CD4-positive, alpha-beta T cell treated with Interferon gamma for 1 hour (primary cell): ENCODE data around the gene NFIX.

Source experiments
- DNase-seq: peaks from one replicate; pipeline ENCODE4 v3.0.0-alpha.2; 2020

Gene NFIX

DNA sequence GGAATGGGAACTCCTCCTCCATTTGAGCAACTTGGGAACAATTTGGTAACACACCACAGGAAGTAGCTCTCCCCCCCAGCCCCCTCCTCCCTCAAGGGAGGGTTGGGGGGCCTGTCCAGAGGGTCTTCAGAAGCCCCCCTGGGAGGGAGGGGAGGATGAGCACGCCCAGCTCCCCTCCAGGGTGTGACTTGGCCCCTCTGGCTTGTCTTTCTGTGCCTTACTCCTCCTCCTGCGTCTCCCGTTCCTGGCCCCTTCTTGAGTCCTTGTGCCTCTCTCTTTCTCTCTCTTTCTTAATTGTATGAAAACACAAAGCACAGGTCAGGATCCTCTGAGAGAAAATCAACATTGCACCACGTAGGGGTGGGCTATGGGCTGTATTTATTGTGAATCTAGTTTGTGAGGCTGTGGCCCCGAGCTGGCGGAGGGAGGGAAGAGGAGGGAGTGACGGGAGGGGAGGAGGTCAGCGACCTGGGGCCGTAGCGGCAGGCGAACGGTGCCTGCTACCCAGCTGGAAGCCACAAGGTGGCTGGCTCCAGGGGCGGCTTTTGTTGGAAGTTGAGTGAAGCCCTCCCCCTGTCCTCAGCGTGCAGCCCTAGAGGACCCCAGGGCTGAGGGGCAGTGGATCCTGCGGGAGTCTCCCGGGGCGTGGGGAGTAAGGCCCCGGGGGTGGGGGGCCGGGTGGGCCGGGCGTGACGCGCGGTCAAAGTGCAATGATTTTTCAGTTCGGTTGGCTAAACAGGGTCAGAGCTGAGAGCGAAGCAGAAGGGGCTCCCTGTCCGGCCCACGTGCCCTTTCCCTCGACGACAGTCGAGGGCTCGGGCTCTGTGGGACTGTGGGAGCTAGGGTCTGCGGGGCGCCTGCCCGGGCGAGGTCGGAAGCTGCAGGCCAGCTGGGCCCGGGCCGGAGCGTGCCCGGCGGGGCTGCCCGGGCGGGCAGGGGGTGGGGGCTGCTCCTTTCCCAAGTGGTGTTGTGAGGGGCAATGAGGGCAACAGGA lies 101.0 kb downstream of the NFIX start:
- DNase-seq, result no peak

DNA sequence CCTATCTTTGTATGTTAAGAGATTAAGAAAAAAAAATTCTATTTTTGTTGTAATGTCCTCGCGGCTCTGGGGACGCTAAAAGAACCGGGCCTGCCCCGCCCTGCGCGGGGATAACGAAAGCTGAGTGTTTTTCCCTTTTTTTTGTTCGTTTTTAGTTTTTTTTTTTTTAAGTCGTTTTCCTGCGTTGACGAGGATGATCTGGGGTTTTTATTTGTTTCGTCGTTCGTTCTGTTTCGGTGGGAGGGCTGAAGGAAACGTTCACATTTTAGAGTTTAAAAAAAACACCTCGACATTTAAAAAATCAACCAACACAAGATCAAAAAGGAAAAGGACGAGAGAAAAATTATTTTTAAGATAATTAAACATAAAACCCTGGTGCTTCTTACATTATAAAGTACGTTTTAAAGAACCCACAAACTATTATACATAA lies 101.8 kb downstream of the NFIX start:
- no peak for DNase-seq

DNA sequence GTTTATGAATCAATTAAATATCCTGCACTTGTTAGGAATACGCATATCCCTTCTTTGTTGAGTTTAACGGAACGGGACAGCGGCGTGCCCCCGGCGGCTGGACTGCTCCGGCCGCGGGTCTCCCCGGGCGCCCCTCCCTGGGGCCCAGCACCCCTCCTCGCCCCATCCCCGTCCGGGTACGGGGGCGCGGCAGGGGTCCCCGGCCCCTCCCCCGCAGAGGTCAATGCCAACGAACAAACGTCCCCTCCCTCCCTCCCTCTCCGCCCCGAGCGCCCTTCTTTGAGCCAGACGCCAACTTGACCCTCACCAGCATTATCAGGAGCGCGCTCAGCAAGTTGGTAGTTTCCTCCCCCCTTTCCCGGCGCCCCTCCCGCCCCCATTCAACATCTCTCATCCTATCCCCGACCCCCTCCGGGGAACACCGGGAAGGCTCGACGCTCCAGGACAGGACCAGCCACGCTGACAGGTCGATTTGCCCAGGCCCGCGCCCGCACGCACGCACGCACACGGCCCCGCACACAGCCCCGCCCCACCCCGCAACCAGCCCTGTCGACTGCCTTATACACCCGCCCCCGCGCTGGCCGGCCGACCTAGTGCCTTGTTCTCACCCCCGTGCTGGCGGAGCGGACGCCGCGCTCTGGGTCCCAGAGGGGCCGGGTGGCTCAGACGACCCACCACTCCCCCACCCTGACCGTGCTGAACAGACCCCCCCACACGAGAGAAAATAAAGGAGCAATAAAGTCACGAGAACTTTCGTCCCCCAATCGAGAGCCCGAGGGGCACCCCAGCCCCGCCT lies 102.4 kb downstream of the NFIX start:
- no peak for DNase-seq

DNA sequence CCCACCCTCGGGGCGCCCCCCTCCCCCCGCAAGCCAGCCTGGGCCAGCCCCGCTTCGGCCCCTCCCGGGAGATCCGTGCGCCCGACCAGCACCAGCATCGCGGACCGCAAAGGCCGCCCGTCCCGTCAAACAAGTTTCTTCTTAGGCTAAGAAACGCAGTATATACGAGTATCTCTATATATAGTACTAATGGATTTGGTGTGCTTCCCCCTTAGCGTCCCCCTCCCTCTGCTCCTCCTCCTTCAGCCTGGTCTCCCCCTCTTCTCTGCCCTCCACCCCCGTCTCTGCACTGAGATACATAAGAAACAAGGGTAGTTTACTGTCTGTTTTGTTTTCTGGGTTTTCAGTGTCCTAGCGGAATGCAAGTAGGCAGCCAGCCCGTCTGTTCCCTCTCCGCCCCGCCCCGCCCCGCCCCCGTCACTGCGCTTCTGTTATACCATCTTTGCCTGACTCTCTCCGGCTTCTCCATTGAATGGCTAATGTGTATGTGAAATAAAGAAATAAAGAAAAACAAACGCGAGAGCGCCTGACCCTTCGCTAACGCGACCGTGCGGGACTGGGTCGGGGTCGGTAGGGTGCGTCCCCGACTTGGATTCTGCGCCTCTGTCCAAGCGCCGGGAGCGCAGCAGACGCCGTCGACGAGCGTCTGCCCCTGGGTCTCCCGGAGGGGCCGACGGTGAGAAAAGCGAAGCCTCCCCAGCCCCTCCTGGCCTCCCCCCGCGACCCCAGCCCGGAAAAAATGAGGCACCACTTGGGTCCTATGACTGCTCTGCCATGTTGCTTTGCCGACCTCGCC lies 103.2 kb downstream of the NFIX start:
- peak; percentile 54 for DNase-seq

DNA sequence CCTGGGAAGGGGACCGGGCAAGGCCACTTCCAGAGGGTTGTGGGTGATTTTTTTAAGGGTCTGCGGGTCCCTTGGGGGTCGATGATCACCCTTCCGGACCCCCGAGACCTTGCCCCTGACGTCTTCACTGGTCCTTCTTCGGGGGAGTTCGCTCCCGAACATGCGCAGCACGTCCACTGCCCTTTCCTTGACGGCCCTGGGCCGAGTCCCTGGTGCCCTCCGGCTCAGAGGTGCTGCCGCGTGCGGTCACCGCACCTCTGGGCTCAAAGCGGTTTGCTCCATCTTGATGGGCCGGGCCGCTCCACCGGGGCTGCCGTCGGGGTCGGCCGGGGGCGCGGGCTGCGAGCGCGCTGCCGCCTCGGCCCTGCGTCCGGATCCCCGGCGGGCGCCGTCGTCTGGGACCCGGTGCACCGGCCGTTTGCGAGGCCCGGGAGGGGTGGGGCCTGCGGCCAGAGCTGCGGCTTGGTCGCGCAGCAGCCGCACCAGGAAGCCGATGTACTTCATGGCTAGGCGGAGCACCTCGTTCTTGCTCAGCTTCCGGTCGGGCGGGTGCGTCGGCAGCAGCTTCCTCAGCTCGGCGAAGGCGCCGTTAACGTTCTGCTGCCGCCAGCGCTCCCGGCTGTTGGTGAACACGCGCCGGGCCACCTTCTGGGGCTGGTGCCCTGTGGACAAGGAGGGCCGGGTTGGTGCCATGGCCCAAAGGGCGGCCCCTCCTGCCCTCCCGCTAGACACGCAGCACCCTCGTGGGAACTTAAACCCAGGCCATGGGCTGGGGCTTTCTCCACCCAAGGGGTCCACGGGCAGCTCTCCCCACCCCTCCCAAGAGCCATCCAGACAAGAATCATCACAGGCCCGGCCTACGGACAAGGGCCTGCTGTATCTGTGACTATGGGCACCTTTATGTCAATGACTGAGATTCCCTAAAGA lies 104.1 kb downstream of the NFIX start:
- DNase-seq, result peak; percentile 84

DNA sequence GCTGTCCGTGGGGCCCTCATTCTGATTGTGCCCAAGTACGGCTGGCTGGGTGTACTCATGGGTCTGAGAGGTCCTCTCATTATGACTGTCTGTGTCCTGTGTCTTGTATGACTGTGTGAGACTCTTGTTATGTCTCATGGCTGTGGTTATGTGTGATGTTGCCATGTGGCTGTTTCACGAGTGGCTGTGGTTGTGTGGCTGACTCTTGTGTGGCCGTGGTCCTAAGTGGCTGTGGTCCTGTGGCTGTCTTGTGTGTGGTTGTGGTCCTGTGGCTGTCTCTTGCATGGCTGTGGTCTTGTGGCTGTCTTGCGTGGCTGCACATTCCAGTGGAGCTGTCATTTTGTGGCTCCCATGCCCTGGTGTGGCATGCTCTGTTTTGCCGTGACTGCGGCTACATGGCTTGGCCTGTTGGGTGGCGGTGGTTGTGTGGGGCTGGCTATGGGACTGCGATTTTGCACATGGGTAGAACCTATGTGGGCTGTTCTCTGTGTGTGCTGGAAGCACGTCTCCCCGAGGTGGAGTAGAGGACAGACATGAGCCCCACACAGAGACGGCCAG lies 104.8 kb downstream of the NFIX start:
- peak; percentile 78 for DNase-seq

DNA sequence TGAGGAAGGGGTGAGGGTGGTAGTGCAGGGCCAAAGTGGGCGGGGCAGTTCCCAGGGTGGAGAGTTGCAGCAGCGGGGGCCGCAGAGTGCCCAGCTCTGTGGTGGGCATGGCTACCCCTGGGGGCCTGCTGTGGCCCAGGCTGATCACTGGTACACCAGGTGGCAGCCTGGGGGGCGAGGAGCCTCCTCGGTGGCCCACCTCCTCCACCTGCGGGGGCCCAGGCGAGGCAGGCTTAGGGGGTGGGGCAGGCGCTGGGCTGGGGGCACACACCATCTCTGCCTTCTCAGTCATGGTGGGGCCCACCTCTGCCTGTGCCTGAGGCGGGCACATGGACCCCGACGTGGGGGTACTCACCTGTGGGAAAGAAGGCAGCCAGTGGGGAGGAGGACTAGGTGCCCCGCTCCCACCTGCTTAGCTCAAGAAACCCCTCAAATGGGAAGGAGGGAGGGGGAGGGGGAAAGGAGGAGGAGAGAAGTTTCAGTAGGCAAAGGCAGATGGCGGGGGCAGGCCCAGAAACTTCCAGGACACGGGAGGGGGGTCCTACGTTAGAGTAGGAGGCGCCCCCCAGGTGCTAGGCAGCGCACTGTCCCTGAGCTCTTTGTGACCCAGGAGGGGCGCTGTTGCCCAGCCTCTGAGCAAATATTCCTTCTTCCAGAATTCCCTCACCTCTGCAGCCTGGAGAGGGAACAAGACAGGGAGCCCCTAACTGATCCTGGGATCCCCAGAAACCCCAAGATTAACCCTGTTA lies 105.7 kb downstream of the NFIX start:
- no peak for DNase-seq

DNA sequence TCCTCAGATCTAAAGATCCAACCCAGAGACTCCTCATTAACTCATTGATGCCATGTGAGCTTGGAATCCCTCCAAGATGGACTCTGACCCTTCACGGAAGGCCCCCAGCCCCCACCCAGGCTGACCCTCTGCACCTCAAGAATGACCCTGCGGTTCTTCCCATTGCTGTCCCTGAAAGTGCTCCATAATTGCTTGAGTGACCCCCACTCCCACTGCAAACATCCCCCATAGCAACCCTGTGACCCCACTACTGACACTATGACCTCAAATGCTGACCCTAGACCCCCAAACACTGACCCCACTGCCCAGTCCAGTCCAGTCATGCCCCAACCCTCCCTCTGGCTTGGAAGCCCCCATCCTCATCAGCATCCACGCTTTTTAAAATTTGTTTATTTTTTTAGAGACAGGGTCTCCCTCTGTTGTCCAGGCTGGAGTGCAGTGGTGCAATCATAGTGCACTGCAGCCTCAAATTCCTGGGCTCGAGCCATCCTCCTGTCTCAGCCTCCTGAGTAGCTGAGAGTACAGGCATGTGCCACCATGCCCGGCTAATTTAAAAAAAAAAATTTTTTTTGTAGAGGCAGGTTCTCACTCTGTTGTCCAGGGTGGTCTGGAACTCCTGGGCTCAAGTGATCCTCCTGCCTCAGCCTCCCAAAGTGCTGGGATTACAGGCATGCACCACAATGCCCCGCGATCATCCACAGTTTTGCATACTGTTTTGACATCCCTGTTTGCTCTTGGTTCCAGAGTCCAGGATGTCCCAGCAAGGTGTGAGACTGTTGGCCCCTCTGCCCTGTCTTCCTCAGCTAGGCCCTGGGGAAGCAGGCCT lies 106.5 kb downstream of the NFIX start:
- DNase-seq, result no peak

DNA sequence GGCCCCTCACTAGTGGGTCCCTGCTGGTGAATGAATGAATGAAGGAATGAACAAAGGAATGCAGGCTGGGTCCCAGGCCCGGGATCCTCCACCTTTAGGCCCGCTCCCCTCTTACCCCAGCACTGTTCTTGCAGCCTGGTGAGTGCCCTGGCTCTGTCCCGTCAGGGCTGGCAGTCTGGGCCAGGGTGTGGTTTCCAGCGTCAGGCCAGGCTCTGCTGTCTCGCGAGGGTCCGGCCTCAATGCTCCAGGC lies 107.1 kb downstream of the NFIX start:
- DNase-seq, result no peak

DNA sequence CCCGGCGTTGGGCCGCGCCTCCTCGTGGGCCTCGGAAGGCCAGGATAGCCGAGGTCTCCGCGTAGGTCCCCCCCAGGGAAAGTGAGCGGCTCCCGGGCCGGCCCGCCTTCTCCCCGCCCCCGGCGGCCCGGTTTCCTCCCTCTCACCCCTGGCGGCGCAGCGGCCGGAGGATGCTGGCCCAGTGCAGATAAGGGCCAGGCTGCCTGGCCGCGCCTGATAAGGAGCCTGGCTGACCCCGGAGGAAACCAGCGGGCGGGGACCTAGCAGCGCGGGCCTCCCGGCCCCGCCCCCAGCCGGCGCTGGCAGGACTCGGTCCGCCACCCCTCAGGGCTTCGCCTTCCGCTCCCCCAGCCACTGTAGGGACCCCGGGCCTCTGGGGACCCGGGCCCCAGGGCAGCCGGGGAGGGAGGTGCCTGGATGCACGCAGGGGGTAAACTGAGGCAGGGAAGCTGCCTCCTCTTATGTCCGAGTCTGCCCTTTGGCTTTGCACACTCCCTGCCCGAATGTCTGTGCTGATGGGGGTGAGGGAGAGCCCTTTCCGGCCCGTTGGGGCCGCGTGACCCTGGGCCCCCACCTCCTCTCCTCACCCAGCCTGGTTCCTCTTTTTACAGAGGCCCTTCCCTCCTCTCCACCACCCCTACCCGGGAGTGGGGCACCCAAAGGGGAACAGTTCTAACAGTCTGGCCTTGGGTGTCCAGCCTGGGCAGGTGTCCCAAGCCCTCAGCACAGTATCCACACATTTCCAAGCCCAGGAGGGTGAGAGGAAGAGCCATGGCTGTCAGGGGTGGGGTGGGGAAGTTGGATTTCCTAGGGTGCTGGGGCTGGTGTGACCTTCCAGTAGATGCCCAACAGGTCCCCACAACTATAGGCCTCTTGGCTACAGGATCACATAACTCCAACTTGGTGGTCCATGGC lies 107.6 kb downstream of the NFIX start, which contains the start of gene LYL1:
Gene LYL1, minus strand, starts transcription at position 193 of the 915 bp plus-strand sequence. CDS start 1,687 bp downstream, outside the sequence.
- DNase-seq, result peak; percentile 72

DNA sequence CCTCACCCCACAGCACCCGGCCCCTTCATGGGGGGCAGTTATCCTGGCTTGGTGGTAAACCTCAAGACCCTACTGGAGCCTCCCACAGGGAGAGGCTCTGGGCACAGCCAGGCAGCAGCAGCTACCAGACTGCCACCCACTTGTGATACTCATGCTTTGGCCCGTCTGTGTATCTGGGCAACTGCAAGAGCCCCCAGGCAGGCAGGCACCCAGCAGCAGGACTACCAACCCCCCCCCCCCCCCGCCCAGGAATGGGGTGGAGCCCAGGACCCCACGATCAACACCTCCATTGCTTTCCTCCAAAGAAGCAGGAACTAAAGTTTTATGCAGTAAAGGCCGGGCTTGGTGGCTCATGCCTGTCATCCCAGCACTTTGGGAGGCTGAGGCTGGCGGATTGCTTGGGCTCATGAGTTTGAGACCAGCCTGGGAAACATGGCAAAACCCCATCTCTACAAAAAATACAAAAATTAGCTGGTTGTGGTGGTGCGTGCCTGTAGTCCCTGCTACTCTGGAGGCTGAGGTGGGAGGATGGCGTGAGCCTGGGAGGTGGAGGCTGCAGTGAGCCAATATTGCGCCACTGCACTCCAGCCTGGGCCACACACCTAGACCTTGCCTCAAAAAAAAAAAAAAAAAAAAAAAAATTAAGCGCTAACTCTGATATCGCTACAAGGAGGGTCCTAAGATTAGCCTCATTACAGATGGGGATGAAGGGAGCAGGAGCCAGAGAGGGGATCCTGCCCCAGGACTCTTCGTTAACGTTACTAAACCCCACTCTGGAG lies 108.5 kb downstream of the NFIX start:
- no peak for DNase-seq

DNA sequence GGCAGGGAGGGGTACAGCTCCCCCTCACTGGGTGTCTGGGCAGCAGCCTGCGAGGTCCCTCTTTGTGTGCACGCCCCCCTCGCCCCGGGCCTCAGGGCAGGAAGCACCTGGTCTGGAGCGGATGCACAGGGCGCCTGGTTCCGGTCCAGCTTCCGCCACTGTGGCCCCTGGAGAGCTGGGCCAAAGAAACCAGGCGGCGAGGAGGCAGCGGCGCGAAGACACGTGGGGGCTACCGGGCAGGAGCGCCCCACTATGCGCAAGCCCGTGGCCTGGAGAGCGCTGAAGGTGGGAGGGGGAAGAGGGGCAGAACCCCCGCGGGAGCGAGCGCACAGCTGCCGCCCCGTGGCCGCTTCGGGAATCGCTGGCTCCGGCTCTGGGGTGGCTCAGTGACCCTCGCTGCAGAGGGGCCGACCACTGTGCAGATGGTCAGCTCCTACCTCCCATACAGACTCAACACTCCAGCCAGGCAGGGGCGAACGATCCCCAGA lies 109.1 kb downstream of the NFIX start:
- DNase-seq, result peak; percentile 91

DNA sequence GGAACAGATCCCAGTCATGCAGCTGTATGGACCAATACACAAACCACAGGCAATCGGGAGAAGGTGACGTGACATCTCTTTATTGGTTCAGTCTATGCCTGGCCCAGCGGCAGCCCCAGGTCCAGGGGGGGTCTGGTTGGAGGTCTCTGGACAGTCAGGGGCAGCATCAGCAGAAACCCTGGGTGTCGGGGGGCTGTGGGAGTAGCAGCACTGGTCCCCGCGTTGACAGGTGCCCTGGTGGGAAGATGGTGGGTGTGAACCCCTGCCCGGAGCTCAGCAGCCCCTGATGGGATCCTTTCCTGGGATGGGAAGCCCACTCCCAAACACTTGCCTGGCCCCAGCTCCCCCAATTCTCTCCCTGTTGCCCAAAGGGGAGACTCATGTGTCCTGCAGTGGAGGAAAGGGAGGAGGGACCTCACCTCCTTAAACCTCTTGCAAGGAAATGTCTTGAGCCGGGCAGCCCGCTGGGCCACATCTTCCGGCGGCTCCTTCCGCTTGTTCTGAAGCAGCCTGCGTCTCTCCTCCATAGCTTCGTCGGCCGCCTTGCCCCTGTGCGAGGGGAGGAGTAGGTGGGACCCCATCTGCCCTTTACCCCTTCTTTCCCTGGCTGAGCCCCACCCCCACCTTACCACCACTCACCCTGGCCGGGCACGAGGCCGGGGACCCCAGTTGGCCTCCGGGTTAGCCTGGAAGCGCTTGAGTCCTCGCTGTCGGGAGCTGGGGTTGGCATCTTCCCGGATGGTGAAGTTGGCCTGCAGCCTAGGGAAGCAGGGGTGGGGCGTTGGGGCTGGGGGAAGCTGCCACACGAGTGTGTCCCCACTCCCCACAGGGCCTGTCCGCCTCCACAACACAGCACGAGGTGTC lies 109.8 kb downstream of the NFIX start:
- no peak for DNase-seq

DNA sequence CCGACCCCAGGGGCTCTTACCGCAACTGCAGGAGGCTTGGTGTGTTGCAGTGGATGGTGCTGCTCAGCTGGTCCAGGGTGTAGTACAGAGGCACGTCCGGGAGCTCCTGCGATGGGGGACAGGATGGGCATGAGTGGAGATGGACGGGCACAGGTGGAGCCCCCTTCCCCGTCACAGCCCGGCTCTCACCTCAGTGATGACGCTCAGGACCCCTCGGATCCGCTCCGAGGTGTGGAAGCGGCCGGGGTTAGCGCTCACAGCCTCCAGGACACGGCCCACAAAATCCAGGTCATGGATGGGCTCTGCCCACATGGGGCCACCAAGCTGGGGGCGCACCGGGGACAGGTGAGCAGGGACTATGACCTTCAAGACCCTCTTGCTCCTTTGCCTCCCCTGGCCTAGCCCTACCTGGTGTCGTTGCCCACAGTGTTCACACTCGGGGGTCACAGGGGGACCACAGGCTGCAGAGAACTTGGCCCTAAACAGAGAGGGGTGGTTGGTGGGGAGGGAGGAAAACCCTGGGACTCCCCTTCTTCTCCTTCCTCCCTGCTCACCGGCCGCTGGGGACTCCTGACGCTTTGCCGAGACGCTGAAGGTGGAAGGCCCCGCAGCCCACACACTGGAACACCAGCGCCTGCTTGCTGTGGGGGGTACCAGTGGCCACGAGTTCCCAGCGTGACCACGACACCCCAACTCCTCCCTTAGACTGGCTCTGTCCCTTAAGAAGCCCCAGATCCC lies 114.3 kb downstream of the NFIX start:
- no peak for DNase-seq

DNA sequence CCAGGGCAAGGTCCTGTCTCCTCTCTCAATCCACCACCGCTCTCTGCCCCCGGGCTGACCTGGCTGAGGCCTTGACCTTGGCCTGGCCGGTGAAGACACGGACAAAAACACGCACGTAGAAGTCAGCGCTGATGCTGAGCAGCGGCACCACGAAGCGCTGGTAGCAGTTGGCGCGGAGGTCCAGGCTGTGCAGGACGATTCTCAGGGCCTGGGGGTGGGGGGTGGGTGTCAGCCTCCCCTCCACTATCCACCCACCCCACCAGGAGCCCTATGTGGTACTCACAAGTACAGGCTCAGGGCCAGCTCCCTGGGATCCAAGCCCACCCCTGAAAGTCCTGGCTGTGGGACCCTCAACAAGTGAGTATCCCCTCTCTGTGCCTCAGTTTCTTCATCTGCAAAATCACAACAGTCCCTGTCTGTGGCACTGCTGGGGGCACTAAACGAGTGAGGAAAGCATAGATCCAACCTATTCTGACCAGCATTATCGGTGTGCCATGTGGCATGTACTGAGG lies 114.9 kb downstream of the NFIX start:
- DNase-seq, result no peak

DNA sequence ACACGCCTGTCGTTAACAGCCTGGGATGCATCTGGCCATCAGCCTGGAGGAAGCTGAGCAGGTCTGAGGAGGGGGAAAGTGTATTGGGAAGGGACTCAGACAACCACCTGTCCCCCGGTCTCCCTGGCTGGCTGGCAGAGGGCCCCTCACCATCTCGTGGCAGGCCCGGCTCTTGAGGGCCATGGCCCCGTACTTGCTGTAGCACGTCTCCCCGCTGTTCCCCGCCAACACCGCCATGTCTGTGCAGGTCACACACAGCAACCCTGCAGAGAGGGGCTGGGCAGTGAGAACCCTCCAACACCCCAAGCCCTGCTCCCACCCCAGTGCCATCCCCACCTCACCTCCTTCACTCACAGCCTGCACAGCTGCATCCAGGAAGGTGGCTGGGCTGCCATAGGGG lies 117.3 kb downstream of the NFIX start:
- no peak for DNase-seq
